ENCODE measurements around the gene ESM1. TPM values are rescaled to one million over a fixed set of nuclear protein-coding genes. Genes with fewer than 3 reads are reported as not detected.
"Not testable (repeated sequence)": the region's sequence is repeated elsewhere in the genome, so short reads cannot be mapped to it uniquely, and the experiment has no call there.

ESM1 gene
- total RNA-seq, result not detected

GRCh38 chr5:54985301-54986268 is at the start of gene ESM1:
TSS of gene ESM1 (minus strand) at chr5:54985593. CDS start at chr5:54985517, 76 bp downstream.
- Mint-ChIP-seq H3K4me3 (peak within 1 kb of the TSS; percentile 33), H3K27me3 (peaks cover 31% of the 10 kb centered on the region), H3K27ac (peak within 1 kb of the TSS; percentile 2), H3K36me3 (ENCODE audit: low read depth) (peaks cover 12% of the 10 kb centered on the region), H3K9me3 (peaks cover 7% of the 10 kb centered on the region), H3K4me1 (peaks cover 63% of the 10 kb centered on the region)
- ChIA-PET CTCF (interaction anchor here (0.6 to 2.5 kb wide), 6 partner anchors 10 to 145 kb away, joined by 3 to 10 read pairs (median 4); no protein-coding TSS in a partner anchor), POLR2A (interaction anchor here (0.6 kb wide), 1 partner anchor 31 kb away, joined by 3 read pairs; no protein-coding TSS in a partner anchor)
- no peak for DNase-seq

GRCh38 chr5:55033568-55033967 is 48.2 kb upstream of the ESM1 start:
- H3K27me3 Mint-ChIP-seq, result no peaks in the 10 kb centered on the region
- peaks cover 67% of the 10 kb centered on the region for H3K4me1 Mint-ChIP-seq
- ChIA-PET POLR2A (no interaction called here), CTCF (no interaction called here)
- peaks cover 42% of the 10 kb centered on the region for H3K36me3 Mint-ChIP-seq (ENCODE audit: low read depth)
- H3K4me3 Mint-ChIP-seq, result no peak overlapping the region
- H3K9me3 Mint-ChIP-seq, result peaks cover 29% of the 10 kb centered on the region
- no peak overlapping the region for H3K27ac Mint-ChIP-seq
- no peak for DNase-seq

- Mint-ChIP-seq H3K4me3 (no peak overlapping the region), H3K27ac (no peak overlapping the region), H3K36me3 (ENCODE audit: low read depth) (peaks cover 53% of the 10 kb centered on the region), H3K4me1 (peaks cover 68% of the 10 kb centered on the region), H3K27me3 (no peaks in the 10 kb centered on the region), H3K9me3 (peaks cover 41% of the 10 kb centered on the region)
- DNase-seq, result no peak
- CTCF ChIA-PET, result interaction anchor here (1.0 kb wide), 1 partner anchor 19 kb away, joined by 3 read pairs; no protein-coding TSS in a partner anchor
- POLR2A ChIA-PET, result no interaction called here
These were observed 46.1 kb upstream of the ESM1 start for GRCh38 chr5:55031492-55031891.

GRCh38 chr5:55030676-55031369 is 45.4 kb upstream of the ESM1 start:
- no peak for DNase-seq
- ChIA-PET CTCF (no interaction called here), POLR2A (no interaction called here)
- H3K4me3 Mint-ChIP-seq, result no peak overlapping the region
- no peak overlapping the region for H3K27ac Mint-ChIP-seq
- H3K4me1 Mint-ChIP-seq, result peaks cover 69% of the 10 kb centered on the region
- no peaks in the 10 kb centered on the region for H3K27me3 Mint-ChIP-seq
- peaks cover 60% of the 10 kb centered on the region for H3K36me3 Mint-ChIP-seq (ENCODE audit: low read depth)
- H3K9me3 Mint-ChIP-seq, result peaks cover 42% of the 10 kb centered on the region

- DNase-seq, result no peak
- peaks cover 69% of the 10 kb centered on the region for H3K4me1 Mint-ChIP-seq
- CTCF ChIA-PET, result no interaction called here
- POLR2A ChIA-PET, result no interaction called here
- H3K36me3 Mint-ChIP-seq (ENCODE audit: low read depth), result peaks cover 62% of the 10 kb centered on the region
- no peak overlapping the region for H3K4me3 Mint-ChIP-seq
- H3K9me3 Mint-ChIP-seq, result peaks cover 41% of the 10 kb centered on the region
- H3K27me3 Mint-ChIP-seq, result no peaks in the 10 kb centered on the region
- no peak overlapping the region for H3K27ac Mint-ChIP-seq
These were observed 44.8 kb upstream of the ESM1 start for GRCh38 chr5:55030220-55030619.

- peak; percentile 69 for DNase-seq
- H3K9me3 Mint-ChIP-seq, result peaks cover 38% of the 10 kb centered on the region
- peak overlapping the region; percentile 43 for H3K4me3 Mint-ChIP-seq
- no peaks in the 10 kb centered on the region for H3K27me3 Mint-ChIP-seq
- peaks cover 82% of the 10 kb centered on the region for H3K4me1 Mint-ChIP-seq
- CTCF ChIA-PET, result interaction anchor here (1.3 to 1.9 kb wide), 2 partner anchors 10 to 18 kb away, joined by 3 to 8 read pairs; no protein-coding TSS in a partner anchor
- H3K27ac Mint-ChIP-seq, result peak overlapping the region; percentile 82
- peaks cover 68% of the 10 kb centered on the region for H3K36me3 Mint-ChIP-seq (ENCODE audit: low read depth)
- POLR2A ChIA-PET, result interaction anchor here (0.5 kb wide), 1 partner anchor 33 kb away, joined by 3 read pairs; no protein-coding TSS in a partner anchor
These were observed 42.2 kb upstream of the ESM1 start for GRCh38 chr5:55027595-55027994.

GRCh38 chr5:55022450-55022849 is 37.1 kb upstream of the ESM1 start:
- POLR2A ChIA-PET, result no interaction called here
- H3K27me3 Mint-ChIP-seq, result no peaks in the 10 kb centered on the region
- DNase-seq, result peak; percentile 30
- peaks cover 57% of the 10 kb centered on the region for H3K4me1 Mint-ChIP-seq
- peaks cover 21% of the 10 kb centered on the region for H3K9me3 Mint-ChIP-seq
- peaks cover 45% of the 10 kb centered on the region for H3K36me3 Mint-ChIP-seq (ENCODE audit: low read depth)
- CTCF ChIA-PET, result interaction anchor here (0.6 to 3.0 kb wide), 6 partner anchors 9 to 78 kb away, joined by 3 to 14 read pairs (median 3); no protein-coding TSS in a partner anchor
- no peak overlapping the region for H3K4me3 Mint-ChIP-seq
- H3K27ac Mint-ChIP-seq, result peak overlapping the region; percentile 61

- no peak overlapping the region for H3K27ac Mint-ChIP-seq
- ChIA-PET POLR2A (no interaction called here), CTCF (interaction anchor here (0.6 to 3.0 kb wide), 6 partner anchors 9 to 78 kb away, joined by 3 to 14 read pairs (median 3); no protein-coding TSS in a partner anchor)
- H3K4me1 Mint-ChIP-seq, result peaks cover 50% of the 10 kb centered on the region
- peaks cover 15% of the 10 kb centered on the region for H3K9me3 Mint-ChIP-seq
- H3K36me3 Mint-ChIP-seq (ENCODE audit: low read depth), result peaks cover 39% of the 10 kb centered on the region
- no peak for DNase-seq
- H3K27me3 Mint-ChIP-seq, result no peaks in the 10 kb centered on the region
- H3K4me3 Mint-ChIP-seq, result no peak overlapping the region
These were observed 36.4 kb upstream of the ESM1 start for GRCh38 chr5:55021821-55022220.

- DNase-seq, result no peak
- Mint-ChIP-seq H3K9me3 (peaks cover 14% of the 10 kb centered on the region), H3K27me3 (peaks cover under 1% of the 10 kb centered on the region), H3K27ac (no peak overlapping the region), H3K36me3 (ENCODE audit: low read depth) (peaks cover 36% of the 10 kb centered on the region), H3K4me1 (peaks cover 46% of the 10 kb centered on the region), H3K4me3 (no peak overlapping the region)
- POLR2A ChIA-PET, result no interaction called here
- CTCF ChIA-PET, result interaction anchor here (0.7 to 3.0 kb wide), 2 partner anchors 16 to 30 kb away, joined by 3 to 14 read pairs; no protein-coding TSS in a partner anchor
These were observed 36.0 kb upstream of the ESM1 start for GRCh38 chr5:55021410-55021809.

GRCh38 chr5:55010149-55010548 is 24.8 kb upstream of the ESM1 start:
- H3K27ac Mint-ChIP-seq, POLR2A ChIA-PET, DNase-seq, H3K4me3 Mint-ChIP-seq: not testable (repeated sequence)
- peaks cover 54% of the 10 kb centered on the region for H3K9me3 Mint-ChIP-seq
- H3K27me3 Mint-ChIP-seq, result peaks cover 32% of the 10 kb centered on the region
- peaks cover 20% of the 10 kb centered on the region for H3K4me1 Mint-ChIP-seq
- peaks cover 44% of the 10 kb centered on the region for H3K36me3 Mint-ChIP-seq (ENCODE audit: low read depth)
- CTCF ChIA-PET, result interaction anchor here (1.2 to 1.5 kb wide), 2 partner anchors 15 to 18 kb away, joined by 3 to 5 read pairs; no protein-coding TSS in a partner anchor

- no peak overlapping the region for H3K27ac Mint-ChIP-seq
- H3K4me3 Mint-ChIP-seq, result no peak overlapping the region
- CTCF ChIA-PET, result no interaction called here
- H3K27me3 Mint-ChIP-seq, result peaks cover 23% of the 10 kb centered on the region
- POLR2A ChIA-PET, result no interaction called here
- peaks cover 24% of the 10 kb centered on the region for H3K9me3 Mint-ChIP-seq
- no peak for DNase-seq
- H3K4me1 Mint-ChIP-seq, result peaks cover 30% of the 10 kb centered on the region
- H3K36me3 Mint-ChIP-seq (ENCODE audit: low read depth), result peaks cover 28% of the 10 kb centered on the region
These were observed 19.3 kb upstream of the ESM1 start for GRCh38 chr5:55004729-55005128.

GRCh38 chr5:55003432-55004065 is 18.2 kb upstream of the ESM1 start:
- no peak for DNase-seq
- Mint-ChIP-seq H3K9me3 (peaks cover 22% of the 10 kb centered on the region), H3K4me1 (peaks cover 29% of the 10 kb centered on the region), H3K4me3 (no peak overlapping the region), H3K36me3 (ENCODE audit: low read depth) (peaks cover 28% of the 10 kb centered on the region), H3K27me3 (peaks cover 14% of the 10 kb centered on the region), H3K27ac (no peak overlapping the region)
- ChIA-PET CTCF (no interaction called here), POLR2A (no interaction called here)

Data from activated CD4-positive, alpha-beta T cell treated with anti-CD3 and anti-CD28 coated beads, Interleukin-2, amount 10 ng/mL, durations not matched to agents 7 days and 5 days (primary cell).